GM23248 (cell line): ENCODE data around the gene PTPN20. TPM values are rescaled to one million over a fixed set of nuclear protein-coding genes. Genes with fewer than 3 reads are reported as not detected.

Experiments used
- DNase-seq: peaks from one replicate; pipeline ENCODE4 v3.0.0-alpha.2; 2015
- H2AFZ ChIP-seq: fragments of 200-600 bp; sonication (generic); 2 replicates; pipeline ENCODE4 v1.6.1; 2016; ENCODE audit warnings: antibody characterized with exemption
- H3F3A ChIP-seq: fragments of 200-600 bp; sonication (generic); 2 replicates; pipeline ENCODE4 v1.6.1; 2016; ENCODE audit warnings: mild to moderate bottlenecking, antibody characterized with exemption, mixed run types; ENCODE audit not compliant: insufficient read depth
- H3K27ac ChIP-seq: fragments of 200-600 bp; sonication (generic); 2 replicates; pipeline ENCODE4 v1.5.1; 2016; ENCODE audit warnings: mild to moderate bottlenecking
- H3K27me3 ChIP-seq: fragments of 200-600 bp; sonication (generic); replicated peaks from 2 replicates; pipeline ENCODE4 v1.6.1; 2016; ENCODE audit warnings: mild to moderate bottlenecking; ENCODE audit not compliant: insufficient read depth
- H3K36me3 ChIP-seq: fragments of 200-600 bp; sonication (generic); 2 replicates; pipeline ENCODE4 v1.6.1; 2016; ENCODE audit warnings: low read depth, mild to moderate bottlenecking
- H3K4me1 ChIP-seq: fragments of 200-600 bp; sonication (generic); 2 replicates; pipeline ENCODE4 v1.6.1; 2016; ENCODE audit warnings: mild to moderate bottlenecking; ENCODE audit not compliant: insufficient read depth
- H3K4me2 ChIP-seq: fragments of 200-600 bp; sonication (generic); one replicate; pipeline ENCODE4 v1.6.1; 2016; ENCODE audit warnings: mild to moderate bottlenecking; ENCODE audit not compliant: unreplicated experiment
- H3K4me3 ChIP-seq: fragments of 200-600 bp; sonication (generic); 2 replicates; pipeline ENCODE4 v1.5.1; 2016; ENCODE audit warnings: mild to moderate bottlenecking
- H3K79me2 ChIP-seq: fragments of 200-600 bp; sonication (generic); 2 replicates; pipeline ENCODE4 v1.6.1; 2016; ENCODE audit warnings: mild to moderate bottlenecking; ENCODE audit not compliant: insufficient read depth
- H3K9ac ChIP-seq: fragments of 200-600 bp; sonication (generic); 2 replicates; pipeline ENCODE4 v1.6.1; 2016; ENCODE audit warnings: mild to moderate bottlenecking
- H3K9me2 ChIP-seq: fragments of 200-600 bp; sonication (generic); 2 replicates; pipeline ENCODE4 v1.6.1; 2016; ENCODE audit warnings: mixed run types, mild to moderate bottlenecking, moderate library complexity; ENCODE audit not compliant: insufficient read depth
- H3K9me3 ChIP-seq: fragments of 200-600 bp; sonication (generic); one replicate; pipeline ENCODE4 v1.6.1; 2017; ENCODE audit warnings: low read depth
- H4K20me1 ChIP-seq: fragments of 200-600 bp; sonication (generic); 2 replicates; pipeline ENCODE4 v1.6.0; 2016; ENCODE audit not compliant: insufficient read depth
- EZH2 ChIP-seq: fragments of 200-600 bp; sonication (generic); IDR thresholded peaks from 2 replicates; pipeline ENCODE4 v1.6.1; 2018; ENCODE audit warnings: antibody characterized with exemption, mild to moderate bottlenecking; ENCODE audit not compliant: insufficient read depth, poor library complexity, severe bottlenecking
- EZH2phosphoT487 ChIP-seq: fragments of 200-600 bp; sonication (generic); IDR thresholded peaks from 2 replicates; pipeline ENCODE4 v1.6.1; 2018; ENCODE audit warnings: antibody characterized with exemption, moderate library complexity, mild to moderate bottlenecking, low read depth; ENCODE audit not compliant: insufficient read depth
- WGBS, 2 experiments: methylation state at CpG; one replicate each; pipeline ENCODE4 v1.1.6; 2015 to 2017; ENCODE audit warnings: low lambda C conversion rate in 2 of 2, low coverage in 1 of 2; ENCODE audit errors: missing lambda C conversion rate in 2 of 2; 5-methylcytosine and 5-hydroxymethylcytosine counted together
- in situ Hi-C: fragments of 300-500 bp; cut with MboI; formaldehyde crosslinking; loops from 2 replicates; pipeline ENCODE4 v1.15.0; 2020
- polyA plus RNA-seq: library from polyadenylated mRNA; unstranded; fragments of >200 nt; fragmentation: Nextera tagmentation; extraction: Ambion mirVana; gene quantifications from 2 replicates; pipeline ENCODE4 v1.2.1, GENCODE V29; 2016
- total RNA-seq: library from RNA; depleted of rRNA; stranded (reverse); fragments of >200 nt; shearing (Covaris generic); gene quantifications from 2 replicates; pipeline ENCODE4 v1.2.3, GENCODE V29; 2014

The PTPN20 gene
- total and polyA plus RNA-seq, 2 experiments from 2014 or later: 0.15 to 0.22 TPM

GRCh38 chr10:47018026-47018735 is 107.0 kb downstream of the PTPN20 start:
- Histone ChIP-seq H4K20me1 (no peaks in the 10 kb centered on the region), H3K9ac (no peak overlapping the region), H3K4me1 (peaks cover 29% of the 10 kb centered on the region), H3K27me3 (no peaks in the 10 kb centered on the region), H3K9me3 (no peaks in the 10 kb centered on the region), H3K36me3 (no peaks in the 10 kb centered on the region), H3K27ac (no peak overlapping the region), H3K4me2 (no peak overlapping the region), H2AFZ (no peak overlapping the region), H3K4me3 (no peak overlapping the region), H3K79me2 (no peaks in the 10 kb centered on the region), H3F3A (peaks cover 24% of the 10 kb centered on the region), H3K9me2 (no peaks in the 10 kb centered on the region)
- in situ Hi-C loops: no loop called here
- 74 to 75% methylated on average over 2 of the region's 2 CpGs for WGBS, 2 experiments
- DNase-seq: no peak
- TF ChIP-seq EZH2 (no peak), EZH2phosphoT487 (no peak)

- H3F3A ChIP-seq: peaks cover 11% of the 10 kb centered on the region
- peak overlapping the region; percentile 72 for H2AFZ ChIP-seq
- TF ChIP-seq EZH2phosphoT487: no peak
- no peak for TF ChIP-seq EZH2
- DNase-seq: no peak
- no peak overlapping the region for H3K9ac ChIP-seq
- H3K27me3 ChIP-seq: no peaks in the 10 kb centered on the region
- peaks cover 16% of the 10 kb centered on the region for H3K4me1 ChIP-seq
- H3K27ac ChIP-seq: peak overlapping the region; percentile 74
- no peaks in the 10 kb centered on the region for H3K79me2 ChIP-seq
- no peaks in the 10 kb centered on the region for H3K9me3 ChIP-seq
- H3K4me2 ChIP-seq: peak overlapping the region; percentile 32
- 84 to 85% methylated on average over 8 of the region's 8 CpGs for WGBS, 2 experiments
- in situ Hi-C loops: no loop called here
- no peak overlapping the region for H3K4me3 ChIP-seq
- H4K20me1 ChIP-seq: no peaks in the 10 kb centered on the region
- H3K36me3 ChIP-seq: no peaks in the 10 kb centered on the region
- H3K9me2 ChIP-seq: no peaks in the 10 kb centered on the region
Measured at GRCh38 chr10:47019155-47020145, 108.2 kb downstream of the PTPN20 start.

GRCh38 chr10:47020471-47020870 is 109.2 kb downstream of the PTPN20 start:
- Histone ChIP-seq H3K4me3 (no peak overlapping the region), H3K27me3 (no peaks in the 10 kb centered on the region), H2AFZ (peak overlapping the region; percentile 72), H3K4me1 (peaks cover 23% of the 10 kb centered on the region), H3K9me2 (no peaks in the 10 kb centered on the region), H3F3A (peaks cover 15% of the 10 kb centered on the region), H3K79me2 (no peaks in the 10 kb centered on the region), H4K20me1 (no peaks in the 10 kb centered on the region), H3K27ac (peak overlapping the region; percentile 74), H3K36me3 (no peaks in the 10 kb centered on the region), H3K9me3 (no peaks in the 10 kb centered on the region), H3K4me2 (peak overlapping the region; percentile 32), H3K9ac (peak overlapping the region; percentile 16; the same call in 1 of the 2 replicates)
- in situ Hi-C loops: no loop called here
- no peak for TF ChIP-seq EZH2phosphoT487
- no peak for TF ChIP-seq EZH2
- peak; percentile 93 for DNase-seq
- 11% methylated on average over 5 of the region's 5 CpGs for WGBS, 2 experiments

GRCh38 chr10:47021850-47022249 is 110.6 kb downstream of the PTPN20 start:
- Histone ChIP-seq H3K36me3 (no peaks in the 10 kb centered on the region), H2AFZ (no peak overlapping the region), H3K9me3 (no peaks in the 10 kb centered on the region), H3K27ac (no peak overlapping the region), H4K20me1 (no peaks in the 10 kb centered on the region), H3K79me2 (no peaks in the 10 kb centered on the region), H3K9me2 (no peaks in the 10 kb centered on the region), H3K9ac (no peak overlapping the region), H3K4me2 (no peak overlapping the region), H3F3A (peaks cover 15% of the 10 kb centered on the region), H3K4me3 (no peak overlapping the region), H3K4me1 (peaks cover 29% of the 10 kb centered on the region), H3K27me3 (no peaks in the 10 kb centered on the region)
- 96 to 99% methylated on average over 6 of the region's 6 CpGs for WGBS, 2 experiments
- TF ChIP-seq EZH2phosphoT487 (no peak), EZH2 (no peak)
- no peak for DNase-seq
- in situ Hi-C loops: no loop called here
